EH (cell line): ENCODE measurements around the gene CTRL.
"Not testable (repeated sequence)": the region's sequence is repeated elsewhere in the genome, so short reads cannot be mapped to it uniquely, and the experiment has no call there.

ENCODE experiments used
- DNase-seq: peaks from one replicate; pipeline ENCODE4 v3.0.0-alpha.2; 2015; ENCODE audit warnings: low read depth

CTRL gene

GRCh38 chr16:67931712-67932461 is at the start of gene CTRL:
Gene CTRL, minus strand, starts transcription at chr16:67931862. Its CDS starts 10 bp downstream, at chr16:67931852.
- no peak for DNase-seq

GRCh38 chr16:67979955-67980678 is 48.5 kb upstream of the CTRL start, which contains the start of gene DPEP3:
Gene DPEP3, minus strand, starts transcription at chr16:67980499. Its CDS starts 119 bp downstream, at chr16:67980380.
- no peak for DNase-seq

DNA sequence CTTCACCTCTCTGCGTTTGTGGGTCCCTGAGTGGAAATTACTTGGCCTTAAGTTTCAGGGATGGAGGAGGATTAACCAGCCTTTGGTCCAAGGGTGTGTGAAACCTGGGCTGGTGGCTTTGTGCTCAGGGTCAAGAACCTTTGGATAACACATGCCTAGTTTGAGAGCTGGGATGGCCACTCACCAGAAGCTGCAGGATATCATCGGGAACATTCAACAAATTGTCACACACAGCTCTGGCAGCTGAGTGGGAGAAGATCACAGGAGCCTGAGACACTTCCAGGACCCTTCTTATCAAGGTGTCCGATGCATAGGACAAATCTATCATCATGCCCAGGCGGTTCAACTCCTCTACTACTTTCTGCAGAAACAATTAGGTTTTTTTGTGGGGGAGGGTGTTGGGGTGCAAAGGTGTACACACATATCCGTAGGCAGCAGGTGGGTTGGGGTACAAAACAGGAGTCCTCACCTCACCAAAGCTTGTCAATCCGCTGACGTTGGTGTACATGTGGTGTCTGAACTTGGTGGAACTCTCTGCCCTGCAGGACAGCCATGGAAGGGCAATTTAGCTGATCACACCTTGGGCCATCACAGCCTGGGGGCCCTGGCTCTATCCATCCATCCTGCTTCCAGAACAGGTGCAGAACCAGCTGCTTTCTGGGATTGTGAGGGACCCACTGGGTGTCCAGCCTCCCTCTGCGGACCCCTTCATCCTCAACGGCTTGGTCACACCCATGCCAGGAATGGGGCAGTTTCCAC is 46.0 kb upstream of the CTRL start:
- DNase-seq, result no peak

- DNase-seq, result no peak
Measured at GRCh38 chr16:67977005-67977404, 45.3 kb upstream of the CTRL start.

- no peak for DNase-seq
Measured at GRCh38 chr16:67976205-67976604, 44.5 kb upstream of the CTRL start.

DNA sequence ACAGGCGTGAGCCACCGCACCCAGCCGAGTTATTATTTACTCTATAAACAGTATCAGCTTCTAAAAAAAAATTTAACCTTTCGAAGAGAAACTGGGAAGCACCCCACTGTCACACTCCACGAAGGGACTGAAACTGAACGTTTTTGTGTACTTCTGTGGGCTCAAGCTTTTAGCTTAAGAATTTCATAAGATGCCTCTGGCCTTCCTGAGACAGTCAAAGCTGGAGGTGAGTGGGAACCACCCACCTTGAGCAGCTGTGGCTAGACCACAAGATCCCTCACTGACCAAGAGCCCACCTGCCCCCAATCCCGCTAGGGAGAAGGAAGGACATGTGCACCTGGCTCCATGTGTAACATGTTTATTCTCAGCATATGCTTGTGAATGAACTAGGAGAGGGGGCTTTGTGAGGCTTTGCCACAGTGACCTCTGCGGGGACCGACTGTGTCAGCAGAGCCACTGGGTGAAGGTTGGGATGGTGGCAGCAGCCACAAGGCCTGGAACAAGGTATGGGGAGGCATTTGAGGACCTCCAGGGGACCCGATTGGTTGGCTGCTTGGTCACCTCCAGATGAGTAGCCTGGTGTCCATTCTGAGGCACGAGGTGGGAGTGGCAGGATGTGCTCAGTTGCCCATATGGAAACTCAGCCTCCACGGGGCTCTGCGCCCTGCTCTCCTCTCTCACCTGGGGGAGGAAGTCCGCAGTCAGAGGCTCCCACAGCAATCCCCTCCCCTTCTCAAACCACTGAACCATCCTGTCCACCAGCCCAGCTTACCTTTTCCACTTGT is 43.9 kb upstream of the CTRL start:
- DNase-seq, result no peak

- not testable (repeated sequence) for DNase-seq
Measured at GRCh38 chr16:67972285-67972684, 40.6 kb upstream of the CTRL start.

DNA sequence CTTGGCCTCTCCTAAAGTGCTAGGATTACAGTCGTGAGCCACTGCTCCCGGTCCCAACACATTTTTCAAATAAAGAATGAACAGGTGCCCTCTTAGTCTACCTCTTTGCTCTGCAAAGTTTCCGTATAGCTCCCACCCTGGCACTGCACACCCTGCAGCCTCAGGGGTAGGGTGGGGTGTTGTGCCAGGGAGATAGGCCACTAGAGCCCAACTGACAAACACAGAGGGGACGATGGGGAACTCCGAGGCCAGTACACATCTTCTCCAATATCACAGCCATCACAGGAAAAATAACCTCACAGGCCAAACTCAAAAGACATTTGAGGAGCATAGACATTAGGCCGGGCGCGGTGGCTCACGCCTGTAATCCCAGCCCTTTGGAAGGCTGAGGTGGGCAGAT is 39.4 kb upstream of the CTRL start:
- DNase-seq, result no peak

DNA sequence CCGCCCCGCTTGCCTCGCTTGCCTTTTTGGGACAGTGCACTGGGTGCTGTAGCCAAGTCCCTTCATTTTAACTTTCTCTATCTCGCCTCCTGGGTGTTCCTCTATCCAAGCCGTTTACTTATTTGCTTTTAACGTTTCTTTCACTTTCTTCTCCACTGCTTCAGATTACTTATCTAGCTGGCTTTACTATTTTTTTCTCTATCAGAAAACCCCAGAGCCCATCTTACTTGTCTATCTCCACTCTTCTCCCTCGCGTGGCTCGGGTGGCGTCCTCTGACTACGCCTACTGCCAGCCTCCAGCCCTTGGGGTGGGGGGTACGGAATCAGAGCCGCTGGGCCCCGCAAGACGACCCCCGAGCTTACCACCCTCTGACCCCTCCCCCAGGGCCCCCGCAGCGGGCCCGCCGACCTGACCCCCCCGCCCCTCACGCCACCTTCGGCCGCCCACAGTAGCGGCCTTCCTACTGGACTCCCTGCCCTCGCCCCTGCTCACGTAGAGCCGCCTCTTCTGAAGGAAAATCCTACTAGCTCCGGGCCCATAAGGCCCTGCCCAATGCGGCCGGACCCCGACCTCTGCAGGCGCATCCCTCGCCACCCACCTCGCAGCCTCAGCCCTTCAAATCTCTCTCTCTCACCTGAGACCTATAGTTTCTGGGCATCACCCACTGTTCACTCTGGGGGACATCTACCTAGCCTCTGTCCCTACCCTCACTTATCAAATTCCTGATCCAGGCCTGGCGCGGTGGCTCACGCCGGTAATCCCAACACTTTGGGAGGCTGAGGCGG is 37.8 kb upstream of the CTRL start:
- DNase-seq, result peak; percentile 25

DNA sequence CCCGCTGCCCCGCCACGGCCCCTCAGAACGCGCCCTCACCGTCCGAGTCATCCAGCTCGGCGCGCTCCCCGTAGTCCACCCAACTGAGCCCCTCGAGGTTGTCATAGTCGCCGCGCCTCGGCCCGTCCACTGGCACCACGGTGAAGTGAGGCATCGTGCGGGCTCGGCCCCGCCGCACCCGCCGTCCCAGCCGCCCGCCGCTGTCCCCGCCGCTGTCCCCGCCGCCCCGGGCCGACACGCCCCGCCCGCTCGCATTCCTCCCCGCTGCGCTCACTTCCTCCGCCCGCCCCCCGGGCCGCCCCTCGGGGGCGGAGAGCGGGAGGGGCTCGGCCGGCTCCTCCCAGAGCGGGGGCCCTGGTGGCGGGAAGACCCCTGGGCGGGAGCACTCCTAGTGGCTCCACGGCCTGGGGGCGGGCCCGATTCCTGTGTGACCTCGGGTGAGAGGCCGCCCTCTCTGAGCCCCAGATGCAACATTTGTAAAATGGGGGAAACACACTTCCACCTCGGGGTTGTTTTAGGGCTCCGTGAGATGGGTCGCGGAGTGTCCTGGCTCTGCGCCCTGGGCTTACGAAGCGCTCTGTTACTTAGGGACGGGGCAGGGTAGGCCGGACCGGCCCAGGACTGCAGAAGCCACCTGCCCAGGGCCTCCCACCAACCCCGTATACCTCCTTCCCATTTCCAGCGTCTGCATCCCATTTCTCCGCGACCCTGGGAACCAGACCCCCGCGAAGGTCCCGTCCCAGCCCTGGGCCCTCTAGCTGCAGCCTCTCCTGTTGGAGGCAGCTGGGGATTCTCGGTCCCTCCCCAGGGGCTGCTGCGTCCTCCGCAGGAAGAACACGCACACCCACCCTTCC is 37.0 kb upstream of the CTRL start, which contains the start of gene SLC12A4:
SLC12A4 (minus strand) TSS at position 238 of the 854 bp plus-strand sequence; CDS start at position 154, 84 bp downstream.
- peak; percentile 85 for DNase-seq

GRCh38 chr16:67967958-67968399 is 36.3 kb upstream of the CTRL start:
- DNase-seq, result peak; percentile 58

- peak; percentile 65 for DNase-seq
Measured at GRCh38 chr16:67967183-67967957, 35.7 kb upstream of the CTRL start.

- DNase-seq, result peak; percentile 83
Measured at GRCh38 chr16:67966549-67967182, 35.0 kb upstream of the CTRL start.

DNA sequence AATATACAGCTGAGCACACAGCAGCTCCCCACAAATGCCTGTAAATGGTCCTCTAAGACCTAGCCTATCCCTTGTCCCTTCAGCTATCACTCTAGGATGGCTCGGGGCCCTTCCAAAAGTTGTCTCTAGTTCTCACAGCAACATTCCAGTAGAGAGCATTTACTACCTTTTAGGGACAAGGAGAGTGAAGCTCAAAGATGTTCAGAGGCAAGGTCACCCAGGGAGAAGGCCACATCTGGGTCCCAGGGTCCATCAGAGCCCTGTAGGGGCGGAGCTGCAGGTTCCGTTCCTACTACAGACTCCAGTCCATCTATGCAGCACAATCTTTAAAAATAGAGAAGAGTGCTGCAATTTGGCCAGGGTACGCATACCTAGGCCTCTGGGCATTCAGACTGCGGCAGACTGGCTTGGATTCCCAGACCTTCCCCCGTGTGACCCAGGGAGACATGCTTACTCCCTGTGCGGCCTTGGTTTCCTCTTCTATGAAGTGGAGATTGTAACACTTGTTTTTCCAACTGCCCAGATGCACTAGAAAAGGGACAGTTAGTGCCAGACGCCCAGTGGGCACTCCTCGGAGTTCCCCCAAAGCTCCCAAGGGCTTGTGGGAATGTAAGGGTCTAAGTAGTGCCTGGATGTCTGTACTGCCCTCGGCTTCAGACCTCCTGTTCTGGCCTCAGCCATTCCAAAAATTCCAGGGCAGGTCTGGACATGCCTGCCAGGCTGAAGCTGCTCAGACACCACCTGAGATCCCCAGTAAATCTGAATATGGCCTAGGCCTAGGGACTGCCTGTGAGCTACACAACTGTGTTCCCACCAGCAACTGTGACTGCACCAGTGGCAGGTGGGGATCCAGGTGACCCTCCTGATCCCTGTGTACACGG is 34.2 kb upstream of the CTRL start:
- peak; percentile 32 for DNase-seq

DNA sequence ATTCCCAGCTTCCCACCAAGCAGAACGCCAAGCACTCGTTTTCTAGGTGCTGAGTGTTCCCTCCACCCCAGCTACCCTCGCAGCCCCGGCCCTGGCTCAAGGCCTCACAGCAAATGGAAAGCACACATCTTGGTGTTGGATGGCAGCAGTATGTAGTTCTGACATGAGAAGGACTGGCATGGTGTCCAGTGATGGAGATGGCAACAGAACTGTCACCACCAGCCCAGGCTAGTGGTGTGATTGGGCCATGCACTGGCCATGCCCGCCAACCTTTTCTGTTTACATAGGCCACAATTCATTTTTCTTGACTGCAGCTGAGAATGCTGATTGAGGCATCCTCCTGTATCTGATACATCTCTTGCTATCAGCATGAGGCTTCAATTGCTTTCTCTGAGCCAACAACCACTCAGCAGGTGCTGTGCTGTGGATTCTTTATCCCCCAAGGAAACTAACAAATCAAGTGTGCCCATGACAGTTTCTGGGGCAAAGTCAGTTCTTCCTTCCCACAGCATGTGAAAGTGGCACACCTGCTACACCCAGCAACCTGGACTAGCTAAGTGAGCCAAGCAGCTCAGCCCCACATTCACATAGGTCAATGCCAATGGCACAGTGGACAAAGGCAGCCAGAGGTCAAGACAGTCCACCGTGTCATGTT is 32.9 kb upstream of the CTRL start:
- DNase-seq, result no peak

GRCh38 chr16:67963662-67964321 is 32.1 kb upstream of the CTRL start:
- DNase-seq, result no peak
